Amniotic stem cell (primary cell): ENCODE measurements around the gene S100A9.
"Not testable (repeated sequence)": the region's sequence is repeated elsewhere in the genome, so short reads cannot be mapped to it uniquely, and the experiment has no call there.

Experiments used
- DNase-seq: peaks from one replicate; lab custom pipeline; 2025; lab: John Stamatoyannopoulos, UW

Gene S100A9

DNA sequence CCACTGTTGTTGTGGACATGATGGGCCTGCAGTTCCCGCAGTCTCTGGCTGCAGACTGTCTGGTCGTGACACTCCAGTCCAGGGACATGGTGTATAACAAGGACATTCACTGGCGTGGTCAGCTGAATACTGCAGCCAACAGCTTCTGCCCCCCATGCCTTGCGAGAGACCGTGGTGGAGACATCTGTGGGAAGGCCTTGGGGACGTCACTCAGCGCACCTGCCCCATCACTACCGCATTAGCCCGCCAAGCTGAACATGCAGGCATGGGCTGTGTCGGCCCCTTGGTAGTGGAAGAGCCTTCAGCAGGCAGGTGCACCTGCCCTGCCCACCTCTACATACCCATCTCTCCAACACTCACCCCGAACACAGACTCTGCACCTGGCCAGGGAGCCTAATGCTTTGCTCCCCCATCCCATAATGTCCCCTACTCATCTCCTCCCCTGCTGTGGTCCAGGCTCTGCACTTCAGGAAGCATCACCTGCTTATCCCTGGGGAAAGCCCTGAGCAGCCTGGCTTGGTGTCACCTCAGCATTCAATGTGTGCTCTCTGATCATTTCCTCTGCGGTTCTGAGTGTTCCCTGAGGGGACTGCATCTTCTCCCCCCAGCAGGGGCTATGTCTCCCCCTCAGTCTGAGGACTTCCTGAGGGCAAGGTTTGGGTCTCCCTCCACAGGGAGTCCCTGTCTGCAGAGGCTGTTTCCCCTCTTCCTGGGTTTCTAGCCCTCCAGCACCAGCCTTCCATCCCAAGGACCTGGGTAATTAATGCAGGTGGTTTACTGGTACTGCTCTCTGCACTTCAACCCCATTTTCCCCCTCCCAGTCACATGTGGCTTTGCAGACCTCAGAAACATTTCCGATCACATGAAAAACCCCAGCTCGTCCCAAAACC lies 12.2 kb upstream of the S100A9 start:
- no peak for DNase-seq

DNA sequence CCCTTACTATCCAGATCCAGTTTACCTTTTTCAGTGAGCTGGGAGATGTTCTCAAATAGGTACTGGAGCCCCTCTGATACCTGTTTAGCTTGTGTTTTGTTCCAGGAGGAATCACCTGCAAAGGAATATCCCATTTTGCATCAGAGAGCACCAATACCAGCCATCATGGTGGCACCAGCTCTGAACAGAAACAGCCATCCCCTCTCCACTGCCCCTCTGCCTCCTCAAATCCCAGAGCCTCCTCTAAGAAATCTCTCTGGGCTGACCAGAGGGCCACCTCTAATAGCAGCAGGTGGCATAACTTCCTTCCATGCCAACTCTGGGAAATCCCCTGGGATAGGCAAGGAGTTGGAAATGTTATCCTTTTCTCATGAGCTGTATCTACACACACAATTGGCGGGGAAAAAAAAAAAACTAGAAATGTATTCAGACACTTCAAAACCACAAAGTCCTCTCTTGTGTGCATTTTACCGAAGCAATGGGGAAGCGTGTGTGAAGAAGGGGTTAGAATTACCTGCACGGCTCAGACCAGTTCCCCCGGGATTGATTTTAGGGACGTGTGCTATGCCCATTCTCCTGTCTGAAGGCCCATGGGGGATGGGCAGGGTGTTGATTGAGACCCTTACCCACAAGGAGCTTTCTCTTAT lies 11.5 kb upstream of the S100A9 start:
- DNase-seq, result no peak

DNA sequence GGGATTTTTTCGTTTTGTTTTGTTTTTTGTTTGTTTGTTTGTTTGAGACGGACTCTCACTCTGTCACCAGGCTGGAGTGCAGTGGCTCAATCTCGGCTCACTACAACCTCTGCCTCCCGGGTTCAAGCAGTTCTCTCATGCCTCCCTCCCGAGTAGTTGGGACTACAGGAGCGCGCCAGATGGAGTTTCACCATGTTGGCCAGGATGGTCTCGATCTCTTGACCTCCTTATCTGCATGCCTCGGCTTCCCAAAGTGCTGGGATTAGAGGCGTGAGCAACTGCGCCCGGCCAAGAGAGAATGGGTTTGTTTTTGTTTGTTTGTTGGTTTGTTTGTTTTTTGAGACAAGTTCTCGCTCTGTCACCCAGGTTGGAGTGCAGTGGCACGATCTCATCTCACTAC lies 10.6 kb upstream of the S100A9 start:
- DNase-seq, result not testable (repeated sequence)

DNA sequence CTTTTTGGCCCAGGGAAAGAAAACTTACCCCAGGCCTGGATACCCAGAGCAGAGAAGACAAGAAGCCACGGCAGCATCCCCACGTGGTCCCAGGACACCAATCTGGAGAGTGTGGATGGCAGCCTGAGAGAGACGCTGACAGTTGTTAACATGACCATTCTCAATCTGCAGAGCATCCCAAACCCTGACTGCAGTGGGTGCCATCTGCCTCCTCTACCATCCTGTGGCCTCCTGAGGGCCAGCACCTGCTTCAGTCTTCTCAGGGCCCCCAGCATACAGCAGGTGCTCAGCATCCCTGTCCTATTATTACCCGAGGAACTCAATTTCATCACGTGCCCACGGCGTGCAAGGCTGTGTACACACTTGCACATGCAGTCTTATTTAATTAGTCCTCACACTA lies 9.8 kb upstream of the S100A9 start:
- no peak for DNase-seq

DNA sequence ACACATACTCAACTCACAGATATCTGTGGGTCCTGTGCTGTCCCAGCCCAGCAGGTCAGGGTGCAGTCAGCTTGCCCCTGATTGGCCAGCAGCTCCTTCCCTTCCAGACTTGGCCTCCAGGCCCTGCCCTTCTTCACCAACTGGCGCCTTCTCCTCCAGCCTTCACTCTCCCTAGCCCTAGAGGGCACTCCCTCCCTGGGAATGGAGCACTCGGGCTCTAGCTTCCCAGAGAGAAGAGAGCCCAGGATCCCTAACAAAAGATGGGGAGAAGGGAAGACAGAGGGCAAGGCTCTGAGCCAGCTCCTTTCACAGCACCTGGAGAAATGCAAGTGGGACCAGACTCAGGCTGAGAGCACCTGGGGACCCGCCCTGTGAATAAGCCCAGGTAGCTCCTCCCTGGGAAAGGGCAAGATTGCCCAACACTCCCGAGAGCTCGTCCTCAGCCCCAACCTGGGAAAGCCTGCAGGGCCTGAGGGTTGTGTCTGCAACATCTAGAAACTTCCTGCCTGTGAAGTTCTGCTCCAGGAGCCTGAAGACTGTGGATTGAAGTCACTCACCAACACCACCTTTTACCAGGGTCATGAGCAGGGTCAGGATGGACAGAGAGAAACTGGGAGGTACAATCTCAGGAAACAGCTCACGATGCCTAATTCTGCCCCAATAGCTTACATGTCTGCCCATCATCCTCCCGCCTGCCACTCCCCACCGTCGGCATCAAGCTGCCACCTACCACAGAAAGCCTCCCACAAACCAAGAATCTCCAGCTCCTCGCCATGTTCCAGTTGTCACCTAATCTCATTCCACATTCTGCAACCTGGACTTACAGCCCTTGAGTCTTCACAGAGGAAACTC lies 8.9 kb upstream of the S100A9 start, which contains the start of gene PGLYRP4:
Gene PGLYRP4 (minus strand): TSS at position 331 of the 852 bp plus-strand sequence. CDS start 909 bp downstream, outside the sequence.
- DNase-seq, result no peak

DNA sequence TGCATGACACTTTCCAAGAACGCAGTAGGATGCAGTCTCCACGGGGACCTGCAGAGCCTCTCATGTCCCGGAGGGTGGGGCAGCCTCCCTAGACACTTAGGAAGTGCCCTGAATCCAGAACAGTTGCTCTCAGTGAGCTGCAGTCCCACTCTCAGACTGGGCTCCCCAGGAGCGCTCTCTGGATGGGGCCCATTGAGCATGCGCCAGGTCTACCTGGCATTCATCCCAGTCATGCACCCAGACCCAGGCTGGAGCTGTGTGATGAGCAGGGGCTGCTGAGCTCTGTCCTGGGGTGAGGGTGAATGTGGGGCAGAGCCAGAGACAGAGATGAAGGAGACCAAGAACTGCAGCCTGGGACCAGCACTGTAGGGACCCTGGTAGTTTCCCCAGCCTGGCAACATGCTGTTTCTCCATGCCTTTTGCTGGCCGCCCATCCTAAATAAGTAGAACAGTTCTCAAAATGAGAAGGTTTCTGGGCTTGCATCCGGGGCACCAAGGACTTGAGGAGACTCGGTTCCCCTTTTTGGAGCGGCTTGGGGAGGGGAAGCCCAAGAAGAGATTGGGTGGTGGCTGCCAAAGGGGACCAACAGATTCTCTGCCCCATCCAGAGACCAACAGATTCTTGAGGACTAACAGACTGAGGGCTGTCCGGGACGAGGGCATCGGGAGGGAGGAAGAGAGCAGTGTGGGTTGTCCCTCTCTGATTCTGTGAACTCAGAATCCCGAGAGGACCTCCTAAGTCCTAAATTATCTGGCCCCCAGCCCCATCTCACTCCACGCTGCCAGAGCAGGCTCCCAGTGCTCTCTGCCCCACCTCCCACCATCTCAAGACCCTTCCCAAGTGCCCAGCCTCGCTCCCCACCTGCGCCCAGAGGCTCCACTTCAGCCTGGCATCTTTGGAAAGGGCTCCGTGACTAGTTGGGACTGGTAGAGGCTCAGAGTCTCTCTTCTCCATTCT lies 8.0 kb upstream of the S100A9 start:
- no peak for DNase-seq

DNA sequence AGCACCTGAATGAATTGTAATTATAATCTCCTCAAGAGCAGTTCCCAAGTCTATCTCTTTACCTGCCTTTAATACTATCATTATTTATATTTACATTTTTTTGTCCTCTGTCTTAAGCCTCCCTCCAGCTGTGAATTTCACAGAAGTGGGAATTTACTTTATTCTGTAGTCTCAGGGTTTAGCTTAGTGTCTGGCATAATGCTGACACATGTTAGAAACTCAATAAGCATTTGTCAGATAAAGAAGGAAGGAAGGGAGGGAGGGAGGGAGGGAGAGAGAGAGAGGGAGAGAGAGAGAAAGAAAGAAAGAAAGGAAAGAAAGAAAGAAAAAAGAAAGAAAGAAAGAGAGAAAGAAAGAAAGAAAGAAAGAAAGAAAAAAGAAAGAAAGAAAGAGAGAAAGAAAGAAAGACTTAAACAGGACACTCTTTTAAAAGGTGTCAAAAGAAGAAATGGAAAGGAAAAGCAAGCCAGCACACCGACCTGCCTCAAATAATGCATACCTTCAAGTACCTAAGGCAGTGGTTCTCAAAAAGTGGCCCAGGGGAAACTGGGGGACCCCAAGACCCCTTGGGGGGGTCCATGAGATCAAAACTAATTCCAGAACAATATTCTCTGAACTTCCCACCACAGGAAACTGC lies 7.2 kb upstream of the S100A9 start:
- DNase-seq, result no peak

DNA sequence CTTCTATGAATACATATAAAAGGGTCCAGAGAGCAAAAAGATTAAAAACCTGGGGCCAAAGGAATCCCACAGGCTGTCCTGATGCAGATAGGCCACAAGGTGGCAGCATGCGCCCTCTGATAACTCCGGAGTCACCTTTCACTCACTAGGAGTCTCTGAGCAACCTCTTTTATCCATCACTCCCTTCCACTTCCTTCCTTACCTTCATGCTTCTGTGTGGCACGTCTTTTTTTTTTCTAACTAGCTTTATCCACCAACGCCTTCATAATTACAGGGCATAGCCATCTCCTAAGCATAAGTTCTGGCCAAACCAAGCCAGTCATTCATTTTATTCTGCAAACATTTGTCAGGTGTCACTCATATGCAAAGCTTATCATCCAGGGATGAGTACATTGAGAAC lies 5.1 kb upstream of the S100A9 start:
- peak; percentile 8 for DNase-seq

DNA sequence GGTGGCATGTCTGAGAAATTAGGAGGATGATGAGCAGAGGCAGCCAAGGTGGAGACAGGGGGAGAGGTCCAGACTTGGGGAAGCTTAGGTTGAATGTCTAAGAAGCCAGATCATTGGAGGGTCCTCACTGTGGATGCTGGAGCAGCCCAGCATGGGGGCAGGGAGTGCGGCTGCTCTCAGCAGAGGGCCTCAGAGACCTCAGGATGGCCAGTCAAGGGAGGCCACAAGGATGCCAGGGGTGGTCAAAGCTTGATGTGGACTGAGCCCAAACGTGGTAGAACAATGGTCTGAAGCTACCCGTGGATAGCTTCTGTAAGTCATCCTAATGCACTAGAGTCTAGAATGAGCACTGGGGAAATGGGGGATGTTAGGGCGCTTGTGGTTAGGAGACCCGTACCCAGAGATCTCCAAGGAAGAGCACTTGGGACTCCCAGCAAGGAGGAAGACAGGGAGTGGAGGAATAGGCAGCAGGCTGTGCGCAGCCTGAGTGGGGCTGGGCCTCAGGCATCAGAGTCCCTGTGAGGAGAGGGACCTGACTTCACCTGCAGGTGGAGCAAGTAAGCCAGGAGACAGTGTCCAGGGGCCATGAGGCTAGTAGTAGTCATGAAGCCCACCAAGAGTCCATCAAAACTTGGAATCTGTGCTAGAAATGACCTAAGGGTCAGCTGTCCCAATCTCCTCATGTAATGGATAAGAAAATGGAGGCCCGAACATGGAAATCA lies 4.3 kb upstream of the S100A9 start:
- DNase-seq, result no peak

DNA sequence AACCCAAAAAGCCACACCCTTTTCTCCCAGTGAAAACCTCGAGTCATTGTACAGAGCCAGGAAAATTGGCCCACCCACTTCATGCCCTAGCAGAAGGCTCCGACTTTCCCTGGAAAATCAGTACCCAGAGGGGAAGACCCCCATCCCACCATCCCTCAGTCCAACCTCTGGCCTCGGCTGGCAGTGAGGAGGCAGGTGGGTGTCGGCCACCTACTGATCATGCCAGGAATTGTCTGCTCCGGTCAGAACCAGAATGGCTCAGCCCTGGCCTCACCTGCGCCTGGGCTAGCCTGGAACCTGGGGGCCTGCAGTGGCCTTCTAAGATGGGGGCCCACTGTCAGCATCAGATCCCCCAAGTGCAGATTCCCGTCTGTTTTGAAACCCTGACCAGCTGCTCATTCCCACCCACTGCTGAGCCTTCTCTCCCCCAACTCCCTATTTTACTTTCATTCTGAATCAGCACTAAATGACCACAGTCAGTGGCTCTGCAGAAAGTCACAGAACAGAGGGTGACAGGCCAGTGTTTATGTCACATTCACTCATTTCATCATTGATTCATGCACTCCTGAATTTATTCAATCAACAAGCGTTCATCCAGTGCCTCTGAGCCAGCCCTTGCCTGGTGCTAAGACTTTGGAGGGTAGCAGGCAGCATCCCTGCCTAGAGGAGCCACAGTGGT lies 3.0 kb upstream of the S100A9 start:
- DNase-seq, result no peak

DNA sequence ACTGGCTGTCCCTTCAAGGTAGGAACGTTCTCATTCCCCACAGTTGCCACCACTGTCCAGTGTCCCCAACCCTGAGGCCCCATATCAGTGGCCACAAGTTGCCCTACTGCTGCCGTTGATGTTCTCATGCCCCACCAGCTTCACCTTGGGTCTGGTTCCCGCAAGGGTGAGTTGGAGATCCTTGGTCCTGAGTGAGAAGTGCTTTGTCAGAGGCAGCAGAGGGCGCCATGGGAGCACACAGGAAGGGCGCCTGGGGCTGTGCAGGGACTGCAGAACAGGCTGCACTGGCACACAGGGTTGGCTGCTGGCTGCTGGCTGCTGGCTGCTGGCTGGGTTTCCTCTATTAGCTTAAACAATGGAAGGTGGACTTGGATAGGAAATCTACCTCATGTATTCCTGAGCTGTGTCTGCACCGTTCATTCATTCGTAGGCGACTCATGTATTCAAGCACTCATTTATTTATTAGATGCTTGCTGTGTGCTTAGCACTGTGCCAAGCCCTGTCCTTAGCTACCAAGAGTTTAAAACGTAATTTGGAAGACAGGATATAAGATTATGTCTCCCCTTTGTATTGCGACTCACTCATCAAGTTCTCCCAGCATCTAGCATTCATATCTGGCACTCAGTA lies 2.1 kb upstream of the S100A9 start:
- DNase-seq, result no peak

DNA sequence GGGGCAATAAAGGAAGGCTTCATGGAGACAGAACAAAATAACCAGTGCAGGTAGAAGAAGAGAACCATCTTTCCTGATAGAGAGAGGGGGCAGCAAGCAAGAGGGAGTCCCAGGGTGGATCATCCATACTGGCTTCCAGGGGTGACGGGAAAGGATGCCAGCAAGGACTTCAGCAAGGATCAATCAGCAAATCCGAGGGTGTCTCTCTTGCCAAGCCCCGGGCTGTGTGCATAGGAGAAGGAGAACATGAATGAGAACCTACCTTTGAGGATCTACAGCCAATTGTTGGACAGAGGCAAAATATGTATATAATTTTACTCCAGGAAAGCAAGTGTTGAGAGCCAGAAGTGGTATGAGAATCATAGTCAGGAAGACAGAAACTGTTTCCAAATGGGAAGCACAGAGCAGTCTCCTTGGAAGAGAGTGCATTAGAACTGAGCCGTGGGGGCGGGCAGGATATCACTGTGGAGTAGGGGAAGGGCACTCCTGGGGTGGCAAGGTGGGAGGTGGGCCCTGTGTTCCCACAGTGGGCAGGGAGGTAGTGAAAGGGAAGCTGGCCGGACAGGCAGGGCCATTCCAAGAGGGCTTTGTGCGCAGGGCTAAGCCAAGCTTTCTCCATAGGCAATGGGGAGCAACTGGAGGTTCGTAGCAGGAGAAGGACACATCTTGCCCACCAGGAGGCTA lies 1.1 kb upstream of the S100A9 start:
- DNase-seq, result no peak

DNA sequence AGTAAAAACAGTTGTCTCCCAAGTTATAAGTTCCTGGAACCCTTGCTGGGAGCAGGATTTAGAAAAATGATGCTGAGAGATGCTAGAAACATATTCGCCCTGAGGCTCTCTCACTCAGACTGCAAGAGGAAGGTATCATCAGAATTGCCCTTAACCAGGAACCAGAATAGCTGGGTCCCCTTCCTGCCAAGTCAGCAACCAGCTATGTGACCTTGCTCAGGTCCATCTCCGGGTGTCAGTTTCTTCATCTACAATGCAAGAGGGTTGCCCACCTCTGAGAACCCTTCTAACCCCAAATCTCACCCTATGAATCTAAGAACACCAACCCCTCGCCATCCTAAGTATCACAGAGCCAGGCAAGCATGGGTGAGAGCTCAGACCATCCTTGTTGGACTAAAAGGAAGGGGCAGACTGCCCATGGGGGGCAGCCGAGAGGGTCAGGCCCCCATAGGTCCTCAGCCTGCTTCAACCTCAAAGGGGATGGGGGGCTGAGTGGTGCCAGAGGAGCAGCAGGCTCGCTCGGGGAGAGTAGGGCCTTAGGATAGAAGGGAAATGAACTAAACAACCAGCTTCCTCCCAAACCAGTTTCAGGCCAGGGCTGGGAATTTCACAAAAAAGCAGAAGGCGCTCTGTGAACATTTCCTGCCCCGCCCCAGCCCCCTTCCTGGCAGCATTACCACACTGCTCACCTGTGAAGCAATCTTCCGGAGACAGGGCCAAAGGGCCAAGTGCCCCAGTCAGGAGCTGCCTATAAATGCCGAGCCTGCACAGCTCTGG lies 390 bp upstream of the S100A9 start:
- no peak for DNase-seq

DNA sequence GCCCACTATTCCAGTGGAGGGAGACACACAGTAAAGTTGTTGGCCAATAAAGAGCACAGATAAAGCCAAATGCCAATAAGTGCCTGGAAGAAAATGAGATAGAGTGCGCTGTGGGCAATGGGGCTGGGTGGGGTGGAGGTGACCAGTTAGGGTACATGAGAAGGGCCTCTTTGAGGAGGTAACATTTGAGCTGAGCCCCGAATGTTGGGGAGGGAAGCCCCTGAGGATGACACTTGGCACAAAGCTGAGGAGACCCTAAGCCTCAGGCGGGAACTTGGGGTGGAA lies 979 bp downstream of the S100A9 start:
- no peak for DNase-seq

DNA sequence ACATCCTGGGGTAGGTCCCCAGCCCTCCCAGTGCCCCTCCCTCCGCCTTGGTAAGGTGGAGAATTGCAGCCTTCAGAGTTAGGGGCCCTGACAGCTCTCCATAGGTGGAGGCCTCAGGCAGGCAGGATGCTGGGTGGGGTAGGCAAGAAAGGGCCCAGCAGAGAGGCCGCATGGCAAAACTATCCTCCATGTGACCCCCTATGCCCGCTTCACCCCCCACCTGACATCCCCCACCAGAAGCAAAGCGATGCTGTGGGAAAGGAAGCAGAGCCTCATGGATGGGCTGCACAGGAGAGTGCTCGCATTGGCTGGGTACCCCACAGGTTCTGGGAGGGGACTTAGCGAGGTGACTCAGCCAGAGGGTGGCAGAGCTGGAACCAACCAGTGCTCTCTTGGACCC lies 1.6 kb downstream of the S100A9 start:
- no peak for DNase-seq

DNA sequence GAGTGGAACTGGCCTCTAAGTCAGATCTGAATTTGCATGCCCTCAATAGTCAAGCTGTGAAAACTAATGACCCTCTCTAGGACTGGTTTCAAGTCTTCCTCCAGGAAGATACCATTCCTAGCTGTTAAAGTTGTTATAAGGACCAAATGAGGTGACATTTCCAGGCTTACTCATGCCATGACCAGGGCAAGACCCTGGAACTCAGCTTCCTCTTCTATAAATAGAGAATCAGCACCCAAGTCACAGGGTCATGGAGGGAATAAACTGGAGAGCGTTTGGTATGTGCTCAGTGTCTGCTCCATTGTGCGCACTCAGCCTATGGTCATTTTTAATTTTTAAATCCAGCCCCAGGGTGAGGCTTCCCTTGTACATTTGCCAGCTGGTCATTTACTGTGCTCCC lies 2.5 kb downstream of the S100A9 start:
- DNase-seq, result no peak

DNA sequence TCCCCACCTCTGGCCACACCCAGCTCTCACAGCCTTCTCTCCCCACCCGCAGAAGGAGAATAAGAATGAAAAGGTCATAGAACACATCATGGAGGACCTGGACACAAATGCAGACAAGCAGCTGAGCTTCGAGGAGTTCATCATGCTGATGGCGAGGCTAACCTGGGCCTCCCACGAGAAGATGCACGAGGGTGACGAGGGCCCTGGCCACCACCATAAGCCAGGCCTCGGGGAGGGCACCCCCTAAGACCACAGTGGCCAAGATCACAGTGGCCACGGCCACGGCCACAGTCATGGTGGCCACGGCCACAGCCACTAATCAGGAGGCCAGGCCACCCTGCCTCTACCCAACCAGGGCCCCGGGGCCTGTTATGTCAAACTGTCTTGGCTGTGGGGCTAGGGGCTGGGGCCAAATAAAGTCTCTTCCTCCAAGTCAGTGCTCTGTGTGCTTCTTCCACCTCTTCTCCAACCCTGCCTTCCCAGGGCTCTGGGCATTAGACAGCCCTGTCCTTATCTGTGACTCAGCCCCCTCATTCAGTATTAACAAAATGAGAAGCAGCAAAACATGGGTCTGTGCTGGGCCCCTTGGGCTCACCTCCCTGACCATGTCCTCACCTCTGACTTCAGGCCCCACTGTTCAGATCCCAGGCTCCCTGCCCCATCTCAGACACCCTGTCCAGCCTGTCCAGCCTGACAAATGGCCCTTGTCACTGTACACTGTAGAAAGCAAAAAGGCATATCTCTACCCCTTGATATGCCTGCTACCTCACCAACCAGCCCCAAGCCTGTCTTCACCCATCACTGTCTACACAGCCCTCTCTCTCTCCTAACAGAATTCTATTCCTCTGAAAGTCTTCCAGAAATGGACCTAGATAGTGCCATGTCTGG lies 3.2 kb downstream of the S100A9 start:
- no peak for DNase-seq
